Caco-2 (cell line): ENCODE results near the gene BPIFA2. TPM values are rescaled to one million over a fixed set of nuclear protein-coding genes. Genes with fewer than 3 reads are reported as not detected.

Experiments
- BruUV-seq: library from RNA; stranded (reverse); fragments of 400-500 nt; replicated peaks from 2 replicates; lab custom pipeline; 2021; lab: Mats Ljungman, UMichigan
- CTCF ChIA-PET: fragments of 300-600 bp; sonication (Branson Sonifier 250); formaldehyde crosslinking; loops from one replicate; lab custom pipeline; 2022; ENCODE audit warnings: antibody characterized with exemption; lab: Charles Lee
- POLR2A ChIA-PET: fragments of 300-600 bp; sonication (Branson Sonifier 250); formaldehyde crosslinking; loops from one replicate; lab custom pipeline; 2022; ENCODE audit warnings: antibody characterized with exemption; lab: Charles Lee
- DNase-seq, 2 experiments: peaks; one replicate each; pipeline versions ENCODE4 v3.0.0 to v3.0.0-alpha.2; 2020 to 2022
- H3K27me3 ChIP-seq: replicated peaks from 2 replicates; pipeline ENCODE4 v1.6.0; 2011; ENCODE audit warnings: low read length; ENCODE audit not compliant: control insufficient read depth, insufficient read depth
- H3K36me3 ChIP-seq: 2 replicates; pipeline ENCODE4 v1.5.1; 2011; ENCODE audit warnings: low read length; ENCODE audit not compliant: control insufficient read depth, insufficient read depth
- H3K4me1 ChIP-seq: fragments of 250-450 bp; sonication (Bioruptor Pico); 2 replicates; pipeline ENCODE4 v1.5.1; 2020; ENCODE audit warnings: mild to moderate bottlenecking
- H3K4me3 ChIP-seq: 2 replicates; pipeline ENCODE4 v1.5.1; 2011; ENCODE audit warnings: low read depth, mild to moderate bottlenecking, control low read depth, low read length
- H3K9me3 ChIP-seq: fragments of 250-450 bp; sonication (Bioruptor Pico); 2 replicates; pipeline ENCODE4 v1.5.1; 2020; ENCODE audit warnings: mild to moderate bottlenecking, moderate library complexity
- H3K27ac Mint-ChIP-seq: one replicate; pipeline ENCODE4 v1.8.0; 2022; ENCODE audit warnings: mixed read lengths; ENCODE audit not compliant: unreplicated experiment
- H3K27me3 Mint-ChIP-seq: one replicate; pipeline ENCODE4 v1.8.0; 2022; ENCODE audit warnings: mixed read lengths; ENCODE audit not compliant: insufficient read depth, unreplicated experiment
- H3K36me3 Mint-ChIP-seq: one replicate; pipeline ENCODE4 v1.8.0; 2022; ENCODE audit warnings: mild to moderate bottlenecking, mixed read lengths; ENCODE audit not compliant: insufficient read depth, unreplicated experiment
- H3K4me1 Mint-ChIP-seq: one replicate; pipeline ENCODE4 v1.8.0; 2022; ENCODE audit warnings: low read depth, mixed read lengths; ENCODE audit not compliant: unreplicated experiment
- H3K4me3 Mint-ChIP-seq: one replicate; pipeline ENCODE4 v1.8.0; 2022; ENCODE audit warnings: mild to moderate bottlenecking, moderate library complexity, mixed read lengths; ENCODE audit not compliant: unreplicated experiment
- H3K9me3 Mint-ChIP-seq: one replicate; pipeline ENCODE4 v1.8.0; 2022; ENCODE audit warnings: mixed read lengths; ENCODE audit not compliant: unreplicated experiment
- intact Hi-C: fragments of 100-400 bp; cut with micrococcal nuclease; formaldehyde crosslinking; loops from one replicate; pipeline ENCODE4 v1.10.0; 2022; ENCODE audit not compliant: unreplicated experiment
- total RNA-seq: library from RNA; stranded (reverse); gene quantifications from 2 replicates; pipeline ENCODE4 v1.2.3, GENCODE V29; 2022
- TF ChIP-seq, protein P1 (sequence below), 2 experiments: fragments of 200-600 bp in 1 of 2; IDR thresholded peaks; 1 replicate in 1 of 2; 2 replicates in 1 of 2; pipeline versions ENCODE4 v1.5.1 to v1.8.0; 2011 to 2022; ENCODE audit warnings: antibody characterized with exemption in 1 of 2, control low read depth in 1 of 2, inconsistent platforms in 1 of 2, low read depth in 1 of 2, low read length in 1 of 2, mild to moderate bottlenecking in 1 of 2, moderate library complexity in 1 of 2; ENCODE audit not compliant: insufficient read depth in 1 of 2, severe bottlenecking in 1 of 2, unreplicated experiment in 1 of 2

The BPIFA2 gene
- total RNA-seq, 1 experiment from 2014 or later, result not detected

DNA sequence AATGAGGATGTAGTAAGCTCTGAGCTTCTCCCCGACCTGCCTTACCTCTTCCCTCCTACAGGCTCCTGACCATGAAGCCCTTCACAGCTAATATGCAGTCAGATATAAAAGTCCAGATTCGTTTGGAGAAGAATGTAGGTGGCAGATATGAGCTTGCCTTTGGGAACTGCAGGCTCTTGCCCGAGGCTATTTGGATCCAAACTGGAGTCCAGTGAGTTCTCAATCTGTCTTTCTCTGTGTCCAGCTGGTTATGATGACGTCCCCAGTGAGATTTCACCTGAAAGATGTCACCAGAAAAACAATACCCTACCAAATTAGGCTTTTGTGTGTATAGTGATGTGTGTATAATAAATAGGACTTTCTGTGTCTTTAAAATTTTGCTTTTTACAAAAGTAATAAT lies 34.5 kb downstream of the BPIFA2 start:
- Histone ChIP-seq H3K4me1 (no peaks in the 10 kb centered on the region), H3K9me3 (no peaks in the 10 kb centered on the region), H3K27me3 (peaks cover 2% of the 10 kb centered on the region), H3K4me3 (no peak overlapping the region), H3K36me3 (no peaks in the 10 kb centered on the region)
- Mint-ChIP-seq H3K27ac (no peak overlapping the region), H3K9me3 (no peaks in the 10 kb centered on the region), H3K36me3 (no peaks in the 10 kb centered on the region), H3K4me1 (no peaks in the 10 kb centered on the region), H3K4me3 (no peak overlapping the region), H3K27me3 (peaks cover 32% of the 10 kb centered on the region)
- ChIA-PET CTCF (interaction anchor here (1.6 kb wide), 1 partner anchor 10 kb away, joined by 10 read pairs; no protein-coding TSS in a partner anchor), POLR2A (no interaction called here)
- TF ChIP-seq, protein P1, sequence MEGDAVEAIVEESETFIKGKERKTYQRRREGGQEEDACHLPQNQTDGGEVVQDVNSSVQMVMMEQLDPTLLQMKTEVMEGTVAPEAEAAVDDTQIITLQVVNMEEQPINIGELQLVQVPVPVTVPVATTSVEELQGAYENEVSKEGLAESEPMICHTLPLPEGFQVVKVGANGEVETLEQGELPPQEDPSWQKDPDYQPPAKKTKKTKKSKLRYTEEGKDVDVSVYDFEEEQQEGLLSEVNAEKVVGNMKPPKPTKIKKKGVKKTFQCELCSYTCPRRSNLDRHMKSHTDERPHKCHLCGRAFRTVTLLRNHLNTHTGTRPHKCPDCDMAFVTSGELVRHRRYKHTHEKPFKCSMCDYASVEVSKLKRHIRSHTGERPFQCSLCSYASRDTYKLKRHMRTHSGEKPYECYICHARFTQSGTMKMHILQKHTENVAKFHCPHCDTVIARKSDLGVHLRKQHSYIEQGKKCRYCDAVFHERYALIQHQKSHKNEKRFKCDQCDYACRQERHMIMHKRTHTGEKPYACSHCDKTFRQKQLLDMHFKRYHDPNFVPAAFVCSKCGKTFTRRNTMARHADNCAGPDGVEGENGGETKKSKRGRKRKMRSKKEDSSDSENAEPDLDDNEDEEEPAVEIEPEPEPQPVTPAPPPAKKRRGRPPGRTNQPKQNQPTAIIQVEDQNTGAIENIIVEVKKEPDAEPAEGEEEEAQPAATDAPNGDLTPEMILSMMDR (IDR thresholded peaks at IDR 0.05; ENCODE audit: insufficient read depth in 1 of 2, low read depth in 1 of 2, low read length in 1 of 2, severe bottlenecking in 1 of 2, unreplicated experiment in 1 of 2), result no peak
- no peak for DNase-seq
- BruUV-seq, result no TSS peak
- intact Hi-C loops, result no loop called here

DNA sequence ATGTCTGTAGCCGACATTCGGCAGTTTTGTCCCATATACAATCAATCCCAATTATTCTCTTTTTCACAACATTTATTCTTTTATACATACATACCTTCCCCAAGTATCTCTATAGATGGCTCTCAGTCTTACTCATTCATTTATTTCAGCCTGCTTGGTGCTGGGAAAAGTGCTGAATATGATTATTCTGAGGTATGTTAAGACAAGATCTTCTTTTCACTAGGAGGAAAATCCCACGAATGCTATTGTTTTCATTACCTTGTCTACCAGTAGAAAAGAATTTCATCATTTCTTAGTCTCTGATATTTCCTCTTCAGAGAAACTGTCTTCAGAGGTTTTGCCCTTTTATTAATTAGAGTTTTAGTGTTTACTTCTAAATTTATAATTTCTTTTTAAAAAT lies 35.5 kb downstream of the BPIFA2 start:
- Mint-ChIP-seq H3K4me1 (no peaks in the 10 kb centered on the region), H3K27me3 (peaks cover 36% of the 10 kb centered on the region), H3K4me3 (no peak overlapping the region), H3K27ac (no peak overlapping the region), H3K9me3 (no peaks in the 10 kb centered on the region), H3K36me3 (no peaks in the 10 kb centered on the region)
- intact Hi-C loops, result no loop called here
- BruUV-seq, result no TSS peak
- CTCF ChIA-PET, result no interaction called here
- POLR2A ChIA-PET, result no interaction called here
- H3K27me3 ChIP-seq, result peaks cover 2% of the 10 kb centered on the region
- H3K9me3 ChIP-seq, result no peaks in the 10 kb centered on the region
- no peaks in the 10 kb centered on the region for H3K4me1 ChIP-seq
- no peak for DNase-seq
- no peak overlapping the region for H3K4me3 ChIP-seq
- TF ChIP-seq, protein P1 (IDR thresholded peaks at IDR 0.05; ENCODE audit: insufficient read depth in 1 of 2, low read depth in 1 of 2, low read length in 1 of 2, severe bottlenecking in 1 of 2, unreplicated experiment in 1 of 2), result no peak
- H3K36me3 ChIP-seq, result no peaks in the 10 kb centered on the region

DNA sequence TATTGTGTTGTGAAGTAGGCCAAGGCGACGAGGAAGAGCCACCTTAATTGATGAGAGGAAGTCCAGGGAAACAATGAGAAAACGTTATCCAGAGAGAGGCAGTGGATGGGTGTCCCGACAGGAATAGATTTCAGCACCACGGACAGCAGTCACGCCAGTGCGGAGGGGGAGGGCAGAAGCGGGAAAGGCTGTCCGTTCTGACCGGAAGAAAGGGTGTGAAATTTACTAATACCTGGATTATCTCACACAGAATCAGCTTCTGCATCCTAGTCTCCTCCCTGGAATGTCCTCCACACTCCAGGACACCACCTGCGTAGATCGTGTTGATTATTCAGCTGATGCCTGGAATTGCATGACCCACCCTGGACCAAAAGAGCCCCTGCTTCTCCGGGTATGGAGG lies 41.8 kb downstream of the BPIFA2 start:
- H3K4me3 ChIP-seq, result no peak overlapping the region
- Mint-ChIP-seq H3K27me3 (peaks cover 23% of the 10 kb centered on the region), H3K4me3 (no peak overlapping the region), H3K27ac (no peak overlapping the region), H3K4me1 (no peaks in the 10 kb centered on the region), H3K9me3 (no peaks in the 10 kb centered on the region), H3K36me3 (no peaks in the 10 kb centered on the region)
- TF ChIP-seq, protein P1 (IDR thresholded peaks at IDR 0.05; ENCODE audit: insufficient read depth in 1 of 2, low read depth in 1 of 2, low read length in 1 of 2, severe bottlenecking in 1 of 2, unreplicated experiment in 1 of 2), result no peak
- CTCF ChIA-PET, result interaction anchor here (1.0 kb wide), 1 partner anchor 109 kb away, joined by 3 read pairs; no protein-coding TSS in a partner anchor
- peak; percentile 91 to 96 for DNase-seq
- POLR2A ChIA-PET, result no interaction called here
- intact Hi-C loops, result no loop called here
- peaks cover 1% of the 10 kb centered on the region; the same call in 1 of the 2 replicates for H3K27me3 ChIP-seq
- no peaks in the 10 kb centered on the region for H3K4me1 ChIP-seq
- no peaks in the 10 kb centered on the region for H3K9me3 ChIP-seq
- no peaks in the 10 kb centered on the region for H3K36me3 ChIP-seq
- no TSS peak for BruUV-seq
